Activated naive CD8-positive, alpha-beta T cell treated with anti-CD3 and anti-CD28 coated beads, Interleukin-2, amount 50 U/mL, for 24 hours (primary cell): ENCODE results near the gene TMCC2.

Experiments
- ATAC-seq: fragments of 150-1000 bp; cut with Tn5 transposase; one replicate; pipeline ENCODE4 v1.10.0; 2021
- DNase-seq: peaks from one replicate; pipeline ENCODE4 v3.0.0; 2021
- H3K27ac Mint-ChIP-seq: one replicate; pipeline ENCODE4 v1.8.0; 2021; ENCODE audit warnings: mild to moderate bottlenecking, mixed read lengths
- H3K27me3 Mint-ChIP-seq: one replicate; pipeline ENCODE4 v1.8.0; 2021; ENCODE audit warnings: mixed read lengths
- H3K36me3 Mint-ChIP-seq: one replicate; pipeline ENCODE4 v1.8.0; 2021; ENCODE audit warnings: low read depth, mixed read lengths
- H3K4me1 Mint-ChIP-seq: one replicate; pipeline ENCODE4 v1.8.0; 2021; ENCODE audit warnings: mixed read lengths
- H3K4me3 Mint-ChIP-seq: one replicate; pipeline ENCODE4 v1.8.0; 2021; ENCODE audit warnings: mild to moderate bottlenecking, moderate library complexity, mixed read lengths
- H3K9me3 Mint-ChIP-seq: one replicate; pipeline ENCODE4 v1.8.0; 2021; ENCODE audit warnings: mixed read lengths

The TMCC2 gene

DNA sequence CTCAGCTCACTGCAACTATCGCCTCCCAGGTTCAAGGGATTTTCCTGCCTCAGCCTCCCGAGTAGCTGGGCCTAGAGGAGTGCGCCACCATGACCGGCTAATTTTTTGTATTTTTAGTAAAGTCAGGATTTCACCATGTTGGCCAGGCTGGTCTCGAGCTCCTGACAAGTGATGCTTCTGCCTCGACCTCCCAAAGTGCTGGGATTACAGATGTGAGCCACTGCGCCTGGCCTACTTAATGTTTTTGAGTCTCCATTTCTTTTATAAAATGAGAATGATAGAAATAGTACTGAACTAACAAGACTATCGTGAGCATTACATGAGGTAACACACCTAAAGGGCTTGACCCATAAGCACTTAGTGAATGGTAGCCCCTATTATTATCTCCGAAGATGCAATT, 72.4 kb downstream of the TMCC2 start:
- H3K4me1 Mint-ChIP-seq: peaks cover 57% of the 10 kb centered on the region
- no peak overlapping the region for H3K27ac Mint-ChIP-seq
- no peaks in the 10 kb centered on the region for H3K9me3 Mint-ChIP-seq

DNA sequence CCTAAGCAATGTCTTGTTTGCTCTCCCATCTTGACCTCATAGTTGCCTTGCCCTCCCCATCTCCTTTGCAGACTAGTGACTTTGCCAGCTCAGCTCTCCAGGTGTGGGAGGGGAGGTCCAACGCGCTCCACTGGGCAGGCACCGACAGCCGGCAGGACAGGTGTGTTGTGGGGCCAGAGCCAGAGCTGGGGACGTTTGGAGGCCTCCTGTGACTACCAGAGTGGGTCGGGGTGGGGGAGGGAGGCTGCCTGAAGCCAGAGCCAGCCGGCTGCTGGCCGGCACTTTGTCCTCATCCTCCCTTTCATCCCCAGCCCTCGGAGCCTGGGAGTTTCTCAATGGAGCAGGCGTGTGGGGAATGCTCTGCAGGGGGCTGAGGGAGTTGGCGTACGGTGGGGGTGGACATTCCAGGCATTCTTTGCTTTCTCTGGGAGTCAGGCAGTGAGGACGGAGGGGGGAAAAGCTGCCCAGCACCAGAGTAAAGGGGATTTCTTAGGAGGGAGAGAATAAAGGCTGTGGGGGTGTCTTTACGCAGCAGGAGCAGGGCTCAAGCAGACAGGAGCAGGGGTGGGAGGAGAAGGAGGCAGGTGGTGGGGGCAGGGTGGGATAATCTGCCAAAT, 73.6 kb downstream of the TMCC2 start:
- Mint-ChIP-seq H3K27me3 (no peaks in the 10 kb centered on the region), H3K36me3 (peaks cover 12% of the 10 kb centered on the region), H3K4me1 (peaks cover 49% of the 10 kb centered on the region), H3K4me3 (no peak overlapping the region), H3K27ac (no peak overlapping the region), H3K9me3 (no peaks in the 10 kb centered on the region)
- no peak for ATAC-seq
- DNase-seq: no peak

More for the DNA sequence above, 72.4 kb downstream of the TMCC2 start:
- no peaks in the 10 kb centered on the region for H3K27me3 Mint-ChIP-seq
- no peak for ATAC-seq
- no peak for DNase-seq
- peaks cover 9% of the 10 kb centered on the region for H3K36me3 Mint-ChIP-seq
- no peak overlapping the region for H3K4me3 Mint-ChIP-seq

DNA sequence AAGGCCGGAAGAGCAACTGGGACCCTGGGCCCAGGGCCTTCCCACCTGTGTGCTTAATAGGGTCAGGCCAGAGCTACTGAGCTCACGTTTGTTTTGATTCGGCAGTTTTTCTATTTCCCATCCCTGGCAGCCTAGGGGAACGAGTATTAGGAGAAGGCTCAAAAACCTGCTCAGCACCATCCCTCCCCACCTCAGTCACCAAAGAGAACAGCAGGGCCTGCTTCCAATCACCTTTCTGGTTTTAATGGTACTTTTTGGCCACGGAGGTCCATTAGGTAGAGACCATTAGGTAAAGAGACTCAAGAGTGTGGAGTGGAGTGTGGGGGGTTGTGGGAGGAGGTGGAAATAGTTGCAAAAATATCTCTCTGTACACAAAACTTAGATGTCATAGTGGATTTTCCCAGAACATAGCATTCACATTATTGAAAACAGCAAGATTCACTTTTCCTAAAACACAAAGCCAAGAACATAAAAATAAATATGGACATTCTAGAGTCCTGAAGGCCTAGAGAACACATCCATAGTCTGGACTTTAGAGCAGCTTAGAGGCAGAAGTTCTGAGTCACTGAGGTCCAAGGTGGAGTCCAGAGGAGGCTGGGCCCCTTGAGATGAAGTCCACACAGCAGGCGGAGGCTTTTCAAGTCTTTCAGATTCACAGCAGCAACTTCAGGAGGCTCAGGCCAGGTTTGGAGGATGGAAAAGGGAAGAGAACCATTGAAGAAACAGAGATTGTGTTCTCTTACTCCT, 74.3 kb downstream of the TMCC2 start:
- H3K27me3 Mint-ChIP-seq: no peaks in the 10 kb centered on the region

DNA sequence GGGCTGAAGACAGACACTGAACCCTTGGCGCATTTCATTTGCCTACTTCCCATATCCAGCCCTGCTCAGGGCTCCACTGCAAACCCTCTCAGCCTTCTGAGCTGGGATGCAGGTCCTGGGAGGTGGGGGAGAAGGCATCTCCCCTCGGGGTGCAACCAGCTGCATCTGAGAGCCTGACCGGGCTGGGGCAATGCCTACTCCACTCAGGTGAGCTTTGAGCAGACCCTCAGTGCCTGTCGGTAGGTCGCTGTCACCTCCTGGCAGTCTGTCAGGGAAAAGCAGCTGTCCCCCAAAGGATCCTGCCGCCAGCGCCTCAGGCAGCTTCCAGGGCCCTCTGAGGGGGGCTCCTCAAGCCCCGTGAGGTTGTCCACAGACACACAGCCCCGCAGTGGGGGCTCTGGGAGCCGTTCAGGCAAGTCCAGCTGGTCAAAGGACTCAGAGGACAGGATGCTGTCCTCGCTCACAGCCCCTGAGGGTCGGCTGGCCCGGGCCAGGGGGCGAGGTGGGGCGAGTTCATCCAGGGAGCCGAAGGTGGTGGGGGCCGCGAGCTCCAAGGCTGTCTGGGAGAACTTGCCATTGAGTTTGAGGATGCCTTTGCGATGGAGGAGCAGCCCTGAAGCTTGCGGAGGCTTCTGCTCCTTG, 75.6 kb downstream of the TMCC2 start:
- no peak overlapping the region for H3K27ac Mint-ChIP-seq
- H3K27me3 Mint-ChIP-seq: no peaks in the 10 kb centered on the region
- ATAC-seq (no peak), DNase-seq (no peak)
- H3K4me3 Mint-ChIP-seq: no peak overlapping the region
- H3K36me3 Mint-ChIP-seq: peaks cover 12% of the 10 kb centered on the region
- no peaks in the 10 kb centered on the region for H3K9me3 Mint-ChIP-seq
- peaks cover 36% of the 10 kb centered on the region for H3K4me1 Mint-ChIP-seq

More for the DNA sequence above, 74.3 kb downstream of the TMCC2 start:
- no peak overlapping the region for H3K4me3 Mint-ChIP-seq
- H3K36me3 Mint-ChIP-seq: peaks cover 12% of the 10 kb centered on the region
- H3K4me1 Mint-ChIP-seq: peaks cover 44% of the 10 kb centered on the region
- no peak overlapping the region for H3K27ac Mint-ChIP-seq
- DNase-seq (no peak), ATAC-seq (no peak)
- H3K9me3 Mint-ChIP-seq: no peaks in the 10 kb centered on the region

DNA sequence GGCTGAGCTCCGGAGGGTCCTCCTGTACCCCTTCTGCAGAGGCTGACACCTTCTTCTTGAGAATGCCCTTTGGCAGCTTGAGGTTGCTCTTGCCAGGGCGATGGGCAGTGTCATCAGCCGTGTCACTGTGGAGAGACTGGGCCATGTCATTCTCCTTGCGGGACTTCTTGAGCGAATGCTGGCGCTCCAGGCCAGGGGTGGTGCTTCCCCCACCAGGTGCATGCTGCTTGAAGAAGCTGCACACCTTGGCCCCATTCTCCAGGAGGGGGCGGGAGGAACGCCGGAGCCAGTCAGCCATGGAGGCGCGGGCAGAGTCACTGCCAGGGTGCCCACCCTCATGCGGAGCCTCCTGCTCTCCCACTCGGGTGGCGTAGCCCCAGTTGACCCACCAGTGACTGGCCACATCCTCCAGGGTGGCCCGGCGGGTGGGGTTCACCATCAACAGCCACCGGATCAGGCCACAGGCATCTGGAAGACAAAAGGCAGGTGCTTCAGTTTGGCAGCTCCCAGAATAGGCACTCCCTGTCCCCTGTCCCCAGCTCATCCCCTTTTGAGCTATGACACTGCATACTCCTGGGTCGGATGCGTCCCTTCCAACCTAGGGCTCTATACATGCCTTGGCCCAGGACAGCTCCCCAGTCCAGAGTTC, 76.4 kb downstream of the TMCC2 start:
- Mint-ChIP-seq H3K9me3 (no peaks in the 10 kb centered on the region), H3K27ac (no peak overlapping the region), H3K4me1 (peaks cover 32% of the 10 kb centered on the region), H3K4me3 (no peak overlapping the region), H3K36me3 (peaks cover 12% of the 10 kb centered on the region), H3K27me3 (no peaks in the 10 kb centered on the region)
- DNase-seq: no peak
- ATAC-seq: no peak

DNA sequence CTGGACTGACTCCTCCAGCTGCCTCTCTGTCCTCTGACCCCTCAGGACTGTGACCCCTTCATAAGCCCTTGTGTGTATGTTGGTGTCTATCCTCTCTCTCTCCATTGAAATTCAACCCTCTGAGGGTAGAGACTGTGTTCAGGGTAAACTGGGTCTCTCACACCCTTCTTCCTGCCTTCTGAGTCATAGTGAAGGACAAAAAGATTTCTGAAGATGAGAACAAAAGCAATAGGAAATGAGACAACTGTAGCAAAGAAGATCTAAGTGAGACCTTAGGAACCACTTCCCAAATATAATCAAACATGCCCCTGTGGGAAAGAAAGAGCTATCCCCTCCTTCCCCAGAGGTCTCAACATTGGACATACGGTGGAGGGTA, 76.9 kb downstream of the TMCC2 start:
- Mint-ChIP-seq H3K4me1 (peaks cover 36% of the 10 kb centered on the region), H3K27ac (no peak overlapping the region), H3K36me3 (peaks cover 12% of the 10 kb centered on the region), H3K27me3 (no peaks in the 10 kb centered on the region), H3K9me3 (no peaks in the 10 kb centered on the region), H3K4me3 (no peak overlapping the region)
- no peak for DNase-seq
- ATAC-seq: no peak

DNA sequence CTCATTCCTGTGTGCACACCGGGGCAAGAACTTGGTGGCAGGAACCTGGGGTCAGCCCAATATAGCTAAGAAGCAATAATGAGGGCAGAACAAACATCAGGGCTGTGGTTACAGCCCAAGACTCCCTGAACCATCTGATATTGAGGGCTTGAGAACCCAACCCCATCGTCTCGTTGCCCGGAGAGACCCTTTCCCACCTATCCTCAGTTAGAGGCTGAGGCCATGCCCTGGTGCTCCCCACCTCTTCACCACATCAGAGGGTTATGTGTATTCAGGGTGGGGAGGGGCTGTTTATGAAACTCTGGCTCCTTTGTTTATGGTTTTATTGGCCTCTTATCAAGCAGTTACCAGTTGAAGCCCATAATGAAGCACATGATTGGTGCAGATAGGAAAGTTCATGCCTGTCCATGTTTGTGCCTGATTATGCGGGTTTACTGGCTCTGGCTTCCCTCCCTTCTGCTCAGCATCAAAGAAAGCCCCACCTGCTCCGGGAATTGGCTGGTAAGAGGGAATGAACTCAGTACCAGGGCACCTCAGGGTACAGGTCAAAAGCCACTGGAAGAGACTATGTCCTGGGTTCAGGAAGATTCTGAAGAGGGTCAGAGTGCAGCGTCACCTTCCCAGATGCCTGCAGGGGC, 79.3 kb downstream of the TMCC2 start:
- peaks cover 11% of the 10 kb centered on the region for H3K36me3 Mint-ChIP-seq
- H3K4me1 Mint-ChIP-seq: peaks cover 49% of the 10 kb centered on the region
- no peak overlapping the region for H3K27ac Mint-ChIP-seq
- ATAC-seq (no peak), DNase-seq (no peak)
- H3K4me3 Mint-ChIP-seq: no peak overlapping the region
- H3K9me3 Mint-ChIP-seq: no peaks in the 10 kb centered on the region
- H3K27me3 Mint-ChIP-seq: no peaks in the 10 kb centered on the region

DNA sequence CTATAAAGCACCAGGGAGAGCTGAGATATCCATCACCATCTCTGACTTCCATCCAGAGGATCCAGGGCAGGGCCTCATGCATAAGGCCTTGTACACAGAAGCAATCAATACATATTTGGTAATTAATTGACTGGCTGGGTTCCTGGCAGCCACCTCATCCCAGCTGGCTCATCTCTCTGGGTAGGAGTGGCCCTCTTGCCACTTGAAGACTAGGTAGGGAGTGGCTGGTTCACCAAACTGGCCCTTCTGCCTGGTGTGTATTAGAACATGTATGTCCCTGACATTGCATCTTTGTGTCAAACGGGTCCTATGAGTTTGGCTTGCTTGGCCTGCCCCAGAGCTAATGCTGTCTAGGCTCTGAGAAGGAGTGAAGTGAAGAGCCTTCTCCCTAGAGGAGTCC, 82.0 kb downstream of the TMCC2 start:
- Mint-ChIP-seq H3K27ac (no peak overlapping the region), H3K9me3 (no peaks in the 10 kb centered on the region), H3K27me3 (no peaks in the 10 kb centered on the region), H3K4me3 (no peak overlapping the region), H3K4me1 (peaks cover 64% of the 10 kb centered on the region), H3K36me3 (peaks cover 7% of the 10 kb centered on the region)
- ATAC-seq (no peak), DNase-seq (no peak)

DNA sequence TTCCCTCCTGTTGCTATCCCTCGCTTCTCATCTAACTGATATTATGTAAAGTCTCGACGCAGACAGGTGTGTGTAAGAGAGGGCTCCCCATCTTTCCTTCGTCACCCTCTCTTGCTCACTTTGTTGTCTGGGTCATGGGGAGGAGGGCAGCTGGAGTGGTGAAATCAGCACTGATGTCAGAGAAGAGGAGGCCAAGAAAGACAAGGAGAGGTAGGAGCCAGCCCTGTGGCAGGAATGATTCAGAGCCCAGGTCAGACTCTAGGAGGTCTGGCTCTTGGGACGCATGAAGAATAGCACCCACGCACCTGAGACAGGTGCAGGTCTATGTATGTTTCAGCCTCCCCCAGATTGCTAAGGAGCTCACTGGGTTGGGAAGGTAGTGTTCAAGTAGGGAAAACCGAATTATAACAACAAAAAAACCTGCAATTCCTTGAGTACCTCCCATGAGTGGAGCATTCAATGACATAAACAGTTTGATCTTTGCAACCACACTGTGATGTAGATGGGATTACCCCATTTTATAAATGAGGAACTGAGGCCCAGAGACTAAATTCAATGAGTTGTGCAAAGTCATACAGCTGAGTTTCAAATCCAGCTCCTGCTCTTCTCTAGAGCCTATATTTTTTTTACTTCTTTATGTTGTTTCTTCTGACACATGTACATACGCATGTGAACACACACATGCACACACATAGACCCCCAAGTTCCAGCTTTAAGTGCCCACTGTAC, 83.4 kb downstream of the TMCC2 start:
- Mint-ChIP-seq H3K4me1 (peaks cover 70% of the 10 kb centered on the region), H3K4me3 (no peak overlapping the region), H3K27me3 (no peaks in the 10 kb centered on the region), H3K36me3 (no peaks in the 10 kb centered on the region), H3K27ac (peak overlapping the region; percentile 5), H3K9me3 (no peaks in the 10 kb centered on the region)
- ATAC-seq: no peak
- no peak for DNase-seq

DNA sequence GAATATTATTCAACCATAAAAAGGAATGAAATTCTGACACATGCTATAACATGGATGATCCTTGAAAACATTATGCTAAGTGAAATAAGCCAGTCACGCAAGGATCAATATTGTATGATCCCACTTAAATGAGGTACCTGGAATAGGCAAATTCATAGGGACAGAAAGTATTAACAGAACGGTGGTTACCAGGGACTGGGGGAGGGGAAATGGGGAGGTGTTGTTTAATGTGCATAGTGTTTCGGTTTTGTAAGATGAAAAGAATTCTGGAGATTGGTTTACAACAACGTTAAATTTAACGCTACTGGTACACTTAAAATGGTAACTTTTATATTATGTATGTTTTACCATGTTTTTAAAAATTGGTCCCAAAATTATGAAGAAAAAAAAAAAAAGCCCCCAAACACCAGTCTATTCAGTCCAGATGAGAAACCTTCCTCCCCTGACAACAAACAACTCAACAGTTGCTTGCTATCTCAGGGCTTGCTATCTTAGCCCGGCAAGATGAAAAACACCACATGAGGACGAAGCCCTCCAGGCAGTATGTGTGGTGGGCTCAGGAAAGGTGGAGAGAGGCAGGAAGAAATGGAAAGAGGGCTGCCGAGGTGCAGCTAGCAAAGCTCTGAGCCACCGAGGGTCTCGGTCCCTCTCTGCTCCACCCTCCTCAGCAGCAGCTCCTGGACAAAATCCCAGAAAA, 85.3 kb downstream of the TMCC2 start:
- no peaks in the 10 kb centered on the region for H3K36me3 Mint-ChIP-seq
- H3K27ac Mint-ChIP-seq: peak overlapping the region; percentile 93
- no peaks in the 10 kb centered on the region for H3K27me3 Mint-ChIP-seq
- no peaks in the 10 kb centered on the region for H3K9me3 Mint-ChIP-seq
- H3K4me3 Mint-ChIP-seq: peak overlapping the region; percentile 82
- H3K4me1 Mint-ChIP-seq: peaks cover 85% of the 10 kb centered on the region
- ATAC-seq: no peak
- no peak for DNase-seq

DNA sequence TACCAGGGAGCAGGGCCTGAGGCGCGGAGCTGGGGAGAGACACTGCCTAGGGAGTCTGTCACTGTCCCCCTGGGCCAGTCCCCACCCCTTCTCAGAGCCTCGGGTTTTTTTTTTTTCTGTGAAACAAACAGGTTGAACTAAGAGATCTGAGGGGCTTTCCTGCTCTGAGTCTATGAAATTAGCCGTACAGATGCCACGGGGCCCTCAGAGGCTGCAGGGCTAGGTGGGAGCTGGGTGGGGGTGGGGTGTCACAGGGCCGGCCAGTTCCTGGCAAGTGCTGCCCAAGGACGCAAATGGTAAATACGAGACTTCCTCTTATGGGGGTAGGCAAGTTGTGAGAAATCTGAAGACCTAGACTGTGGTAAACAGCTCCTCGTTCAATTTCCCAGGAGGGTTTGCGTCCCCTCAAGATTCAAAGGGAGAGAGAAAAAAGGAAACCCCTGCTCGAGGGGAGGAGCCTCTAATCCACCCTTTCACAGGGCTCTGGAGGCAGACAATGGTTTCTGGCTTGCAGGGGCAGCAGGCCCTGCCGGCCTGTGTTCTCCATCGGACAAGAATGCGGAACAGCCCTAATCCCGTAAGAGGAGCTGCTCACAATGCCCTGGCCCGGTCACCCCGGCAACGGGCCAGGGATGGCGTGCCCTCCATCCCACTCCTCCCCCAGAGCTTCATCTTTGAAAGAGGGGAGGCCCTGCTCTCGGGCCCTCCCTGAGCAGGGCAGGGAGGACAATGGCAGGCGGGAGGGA, 86.0 kb downstream of the TMCC2 start:
- Mint-ChIP-seq H3K27ac (peak overlapping the region; percentile 93), H3K9me3 (no peaks in the 10 kb centered on the region), H3K4me3 (peak overlapping the region; percentile 82), H3K4me1 (peaks cover 91% of the 10 kb centered on the region), H3K36me3 (no peaks in the 10 kb centered on the region), H3K27me3 (no peaks in the 10 kb centered on the region)
- ATAC-seq (peak; percentile 83), DNase-seq (peak; percentile 63)

DNA sequence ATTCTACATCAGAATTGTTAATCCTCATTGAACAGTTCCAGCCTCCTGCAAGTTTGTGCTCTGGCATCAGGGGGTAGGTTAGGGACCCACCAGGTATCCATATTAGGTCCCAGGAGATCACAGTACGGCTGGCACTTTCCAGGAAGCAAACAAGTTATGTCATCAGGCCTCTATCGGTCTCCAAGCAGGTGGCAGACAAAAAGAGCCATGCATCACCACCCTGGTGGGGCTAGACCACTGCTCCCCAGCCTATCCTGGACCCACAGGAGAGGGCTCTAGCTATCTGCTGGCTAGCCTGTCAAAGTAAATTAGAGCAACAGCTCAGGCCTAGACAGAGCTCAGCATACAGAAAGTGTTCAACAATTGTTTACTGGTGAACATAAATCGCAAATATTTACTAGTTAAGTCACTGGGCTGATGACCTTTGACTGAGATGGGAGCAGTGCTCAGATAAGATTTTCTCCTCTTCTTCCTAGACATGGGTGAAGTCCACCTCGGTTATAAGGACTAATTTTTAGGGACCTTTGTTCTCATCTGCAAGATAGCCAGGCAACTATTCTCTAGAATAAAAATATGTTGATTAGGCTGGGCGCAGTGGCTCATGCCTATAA, 87.4 kb downstream of the TMCC2 start:
- H3K36me3 Mint-ChIP-seq: no peaks in the 10 kb centered on the region
- H3K27ac Mint-ChIP-seq: peak overlapping the region; percentile 93
- H3K4me3 Mint-ChIP-seq: peak overlapping the region; percentile 82
- H3K9me3 Mint-ChIP-seq: no peaks in the 10 kb centered on the region
- DNase-seq: no peak
- peaks cover 96% of the 10 kb centered on the region for H3K4me1 Mint-ChIP-seq
- no peaks in the 10 kb centered on the region for H3K27me3 Mint-ChIP-seq
- no peak for ATAC-seq

DNA sequence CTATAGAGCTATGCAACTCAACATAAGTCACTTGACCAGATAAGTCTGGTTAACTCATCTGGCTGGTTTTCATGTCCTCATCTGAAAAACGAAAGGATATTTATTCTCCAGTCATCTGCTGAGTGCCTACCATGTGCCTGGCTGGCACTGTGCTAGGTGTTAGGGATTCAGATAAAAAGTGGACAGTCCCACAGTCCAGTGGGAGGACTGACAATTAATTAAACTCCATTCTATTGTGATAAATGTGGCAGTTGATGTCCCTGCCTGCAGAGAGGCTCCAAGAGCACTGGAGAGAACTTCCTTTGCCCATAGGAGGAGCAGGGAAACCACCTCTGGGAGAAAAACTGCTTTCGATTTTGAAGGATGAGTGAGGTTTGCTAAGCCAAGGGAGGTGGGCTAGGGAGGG, 88.4 kb downstream of the TMCC2 start:
- peaks cover 94% of the 10 kb centered on the region for H3K4me1 Mint-ChIP-seq
- H3K4me3 Mint-ChIP-seq: peak overlapping the region; percentile 70
- no peaks in the 10 kb centered on the region for H3K36me3 Mint-ChIP-seq
- H3K27me3 Mint-ChIP-seq: no peaks in the 10 kb centered on the region
- peak overlapping the region; percentile 88 for H3K27ac Mint-ChIP-seq
- DNase-seq: no peak
- no peaks in the 10 kb centered on the region for H3K9me3 Mint-ChIP-seq
- ATAC-seq: no peak
